Chondrocyte (in vitro differentiated cells): Measurements from ENCODE around the gene EPN1. TPM values are rescaled to one million over a fixed set of nuclear protein-coding genes. Genes with fewer than 3 reads are reported as not detected.
"Not testable (repeated sequence)": the region's sequence is repeated elsewhere in the genome, so short reads cannot be mapped to it uniquely, and the experiment has no call there.

Experiments
- DNase-seq: peaks from one replicate; pipeline ENCODE4 v3.0.0; 2021; ENCODE audit warnings: mixed read lengths, low spot score
- H3K27ac Mint-ChIP-seq: one replicate; pipeline ENCODE4 v1.8.0; 2021; ENCODE audit warnings: mild to moderate bottlenecking, moderate library complexity, mixed read lengths; ENCODE audit not compliant: unreplicated experiment
- H3K27me3 Mint-ChIP-seq: 2 replicates; pipeline ENCODE4 v1.8.0; 2021; ENCODE audit warnings: low read depth, mixed read lengths
- H3K36me3 Mint-ChIP-seq: 2 replicates; pipeline ENCODE4 v1.8.0; 2021; ENCODE audit warnings: low read depth, mixed read lengths
- H3K4me1 Mint-ChIP-seq: 2 replicates; pipeline ENCODE4 v1.8.0; 2021; ENCODE audit warnings: low read depth, mild to moderate bottlenecking, mixed read lengths
- H3K4me3 Mint-ChIP-seq: one replicate; pipeline ENCODE4 v1.8.0; 2021; ENCODE audit warnings: mild to moderate bottlenecking, moderate library complexity, mixed read lengths; ENCODE audit not compliant: unreplicated experiment
- H3K9me3 Mint-ChIP-seq: 2 replicates; pipeline ENCODE4 v1.8.0; 2021; ENCODE audit warnings: low read depth, mixed read lengths
- total RNA-seq: library from RNA; stranded (reverse); gene quantifications from 3 replicates; pipeline ENCODE4 v1.2.1, GENCODE V29; 2021
- TF ChIP-seq, protein P1 (sequence below): fragments of 200-600 bp; sonication (generic); IDR thresholded peaks from 2 replicates; pipeline ENCODE4 v1.5.0; 2021; ENCODE audit warnings: antibody characterized with exemption, mild to moderate bottlenecking, moderate library complexity

The EPN1 gene
- total RNA-seq, 1 donor from 2014 or later: 124 TPM

DNA sequence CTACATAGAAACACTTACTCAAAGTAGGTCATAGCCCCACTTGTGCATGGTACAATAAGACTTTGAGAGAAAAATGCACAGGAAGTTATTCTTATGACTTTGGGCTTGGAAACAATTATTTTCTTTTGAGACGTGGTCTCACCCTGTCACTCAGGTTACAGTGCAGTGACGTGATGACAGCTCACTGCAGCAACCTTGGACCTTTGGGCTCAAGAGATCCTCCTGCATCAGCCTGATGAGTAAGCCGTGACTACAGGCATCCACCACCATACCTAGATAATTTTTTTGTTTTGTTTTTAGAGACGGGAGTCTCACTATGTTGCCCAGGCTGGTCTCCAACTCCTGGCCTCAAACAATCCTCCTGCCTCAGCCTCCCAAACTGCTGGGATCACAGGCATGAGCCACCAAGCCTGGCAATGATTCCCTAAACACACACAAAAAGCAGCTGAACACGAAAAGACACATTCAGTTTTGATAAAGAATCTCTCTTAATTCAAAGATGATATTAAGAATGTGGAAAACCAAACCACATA, 45.3 kb downstream of the EPN1 start:
- TF ChIP-seq, protein P1, sequence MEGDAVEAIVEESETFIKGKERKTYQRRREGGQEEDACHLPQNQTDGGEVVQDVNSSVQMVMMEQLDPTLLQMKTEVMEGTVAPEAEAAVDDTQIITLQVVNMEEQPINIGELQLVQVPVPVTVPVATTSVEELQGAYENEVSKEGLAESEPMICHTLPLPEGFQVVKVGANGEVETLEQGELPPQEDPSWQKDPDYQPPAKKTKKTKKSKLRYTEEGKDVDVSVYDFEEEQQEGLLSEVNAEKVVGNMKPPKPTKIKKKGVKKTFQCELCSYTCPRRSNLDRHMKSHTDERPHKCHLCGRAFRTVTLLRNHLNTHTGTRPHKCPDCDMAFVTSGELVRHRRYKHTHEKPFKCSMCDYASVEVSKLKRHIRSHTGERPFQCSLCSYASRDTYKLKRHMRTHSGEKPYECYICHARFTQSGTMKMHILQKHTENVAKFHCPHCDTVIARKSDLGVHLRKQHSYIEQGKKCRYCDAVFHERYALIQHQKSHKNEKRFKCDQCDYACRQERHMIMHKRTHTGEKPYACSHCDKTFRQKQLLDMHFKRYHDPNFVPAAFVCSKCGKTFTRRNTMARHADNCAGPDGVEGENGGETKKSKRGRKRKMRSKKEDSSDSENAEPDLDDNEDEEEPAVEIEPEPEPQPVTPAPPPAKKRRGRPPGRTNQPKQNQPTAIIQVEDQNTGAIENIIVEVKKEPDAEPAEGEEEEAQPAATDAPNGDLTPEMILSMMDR: no peak
- DNase-seq: no peak
- peaks cover 26% of the 10 kb centered on the region for H3K9me3 Mint-ChIP-seq
- no peak overlapping the region for H3K4me3 Mint-ChIP-seq
- peaks cover 4% of the 10 kb centered on the region for H3K27me3 Mint-ChIP-seq
- H3K36me3 Mint-ChIP-seq: no peaks in the 10 kb centered on the region
- peaks cover 7% of the 10 kb centered on the region for H3K4me1 Mint-ChIP-seq
- no peak overlapping the region for H3K27ac Mint-ChIP-seq

DNA sequence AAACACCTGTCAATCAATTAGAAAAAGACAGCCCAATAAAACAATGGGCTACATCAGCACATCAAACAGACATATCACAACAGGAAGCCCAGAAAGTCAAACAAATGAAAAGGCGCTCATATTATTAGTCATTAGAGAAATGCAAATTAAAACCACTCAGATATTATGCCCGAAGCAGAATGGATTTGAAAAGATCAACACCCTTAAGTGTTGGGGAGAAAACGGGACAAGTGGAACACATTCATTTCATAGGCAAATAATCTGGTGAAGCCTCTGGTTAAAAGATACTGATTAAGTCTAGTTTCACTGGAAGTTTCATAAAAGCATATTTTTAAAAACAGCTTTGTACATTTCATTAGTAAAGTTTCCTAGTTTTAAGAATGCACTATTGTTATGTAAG, 45.8 kb downstream of the EPN1 start:
- no peak for DNase-seq
- Mint-ChIP-seq H3K9me3 (peaks cover 26% of the 10 kb centered on the region), H3K36me3 (no peaks in the 10 kb centered on the region), H3K4me3 (no peak overlapping the region), H3K4me1 (peaks cover 7% of the 10 kb centered on the region), H3K27ac (no peak overlapping the region), H3K27me3 (peaks cover 4% of the 10 kb centered on the region)
- TF ChIP-seq, protein P1: no peak

DNA sequence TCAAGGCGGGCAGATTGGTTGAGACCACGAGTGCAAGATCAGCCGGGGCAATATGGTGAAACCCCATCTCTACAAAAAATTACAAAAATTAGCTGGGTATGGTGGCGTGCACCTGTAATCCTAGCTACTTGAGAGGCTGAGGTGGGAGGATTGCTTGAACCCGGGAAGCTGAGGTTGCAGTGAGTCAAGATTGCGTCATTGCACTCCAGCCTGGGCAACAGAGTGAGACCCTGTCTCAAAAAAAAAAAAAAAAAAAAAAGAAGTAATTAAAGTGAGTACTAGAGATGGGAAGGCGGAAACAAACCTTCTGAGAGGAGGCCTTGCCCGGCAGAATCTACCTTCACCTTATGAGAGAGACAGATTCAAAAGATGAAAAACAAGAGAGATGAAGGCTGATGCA, 48.5 kb downstream of the EPN1 start:
- TF ChIP-seq, protein P1: no peak
- H3K4me1 Mint-ChIP-seq: peaks cover 7% of the 10 kb centered on the region
- H3K27me3 Mint-ChIP-seq: peaks cover 7% of the 10 kb centered on the region

DNA sequence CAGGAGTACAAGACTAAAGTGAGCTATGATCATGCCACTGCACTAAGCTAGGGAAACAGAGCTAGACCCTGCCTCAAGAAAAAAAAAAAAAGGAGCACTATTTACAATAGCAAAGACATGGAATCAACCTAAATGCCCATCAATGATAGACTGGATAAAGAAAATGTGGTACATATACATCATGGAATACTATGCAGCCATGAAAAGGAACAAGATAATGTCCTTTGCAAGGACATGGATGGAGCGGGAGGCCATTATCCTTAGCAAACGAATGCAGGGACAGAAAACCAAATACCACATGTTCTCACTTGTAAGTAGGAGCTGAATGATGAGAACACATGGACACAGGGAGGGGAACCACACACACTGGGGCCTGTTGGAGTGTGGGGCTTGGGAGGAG, 55.4 kb downstream of the EPN1 start:
- not testable (repeated sequence) for H3K4me1 Mint-ChIP-seq, H3K27ac Mint-ChIP-seq
- H3K9me3 Mint-ChIP-seq: peaks cover 10% of the 10 kb centered on the region

More for the DNA sequence above, 48.5 kb downstream of the EPN1 start:
- H3K9me3 Mint-ChIP-seq: peaks cover 26% of the 10 kb centered on the region
- no peak overlapping the region for H3K27ac Mint-ChIP-seq
- H3K36me3 Mint-ChIP-seq: no peaks in the 10 kb centered on the region
- no peak overlapping the region for H3K4me3 Mint-ChIP-seq
- no peak for DNase-seq

DNA sequence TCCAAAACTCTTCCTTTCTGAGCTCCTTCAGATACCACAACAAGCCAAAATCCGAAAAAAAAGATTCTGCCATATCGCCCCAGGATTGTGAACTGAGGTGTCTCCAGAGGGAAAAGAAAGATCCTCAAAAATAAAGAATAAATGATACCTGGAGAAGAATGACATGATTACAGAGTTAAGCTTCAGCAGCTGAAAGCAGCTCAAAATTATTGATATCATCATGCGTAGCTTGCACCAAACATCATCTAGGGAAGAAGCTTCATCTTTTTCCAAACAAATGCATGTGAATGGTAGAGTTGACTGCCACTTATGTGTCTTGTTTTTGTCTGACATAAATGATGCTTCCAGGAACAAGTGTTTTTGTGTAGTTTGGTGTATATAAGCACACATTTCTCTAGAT, 63.3 kb downstream of the EPN1 start, which contains the start of gene NLRP9:
NLRP9 (minus strand) TSS at position 101 of the 400 bp plus-strand sequence; CDS start at position 73, 28 bp downstream.
- no peaks in the 10 kb centered on the region for H3K4me1 Mint-ChIP-seq
- TF ChIP-seq, protein P1: no peak
- H3K36me3 Mint-ChIP-seq: no peaks in the 10 kb centered on the region

More for the DNA sequence above, 55.4 kb downstream of the EPN1 start:
- DNase-seq, H3K4me3 Mint-ChIP-seq, H3K27me3 Mint-ChIP-seq, H3K36me3 Mint-ChIP-seq: not testable (repeated sequence)

DNA sequence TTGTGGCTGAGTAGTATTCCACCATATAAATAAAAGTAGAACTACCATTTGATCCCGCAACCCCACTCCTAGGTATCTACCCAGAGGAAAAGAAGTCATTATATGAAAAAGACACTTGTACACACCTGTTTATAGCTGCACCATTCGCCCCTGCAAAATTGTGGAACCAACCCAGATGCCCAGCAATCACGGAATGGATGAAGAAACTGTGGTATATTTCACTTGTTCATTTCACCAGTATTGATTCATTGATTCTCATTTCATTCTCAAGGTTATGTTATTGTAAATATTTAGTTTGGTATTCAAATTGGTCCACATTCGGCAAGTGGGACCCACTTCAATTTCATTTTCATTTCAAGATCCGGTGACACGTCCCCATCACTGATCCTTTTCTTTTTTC, 75.7 kb downstream of the EPN1 start:
- no peak overlapping the region for H3K27ac Mint-ChIP-seq

More for the DNA sequence above, 63.3 kb downstream of the EPN1 start, which contains the start of gene NLRP9:
- DNase-seq: no peak
- Mint-ChIP-seq H3K27me3 (no peaks in the 10 kb centered on the region), H3K27ac (no peak within 1 kb of the TSS), H3K4me3 (no peak within 1 kb of the TSS), H3K9me3 (peaks cover 8% of the 10 kb centered on the region)

More for the DNA sequence above, 75.7 kb downstream of the EPN1 start:
- no peak overlapping the region for H3K4me3 Mint-ChIP-seq
- DNase-seq: no peak
- no peaks in the 10 kb centered on the region for H3K27me3 Mint-ChIP-seq
- no peaks in the 10 kb centered on the region for H3K36me3 Mint-ChIP-seq
- H3K4me1 Mint-ChIP-seq: no peaks in the 10 kb centered on the region
- TF ChIP-seq, protein P1: no peak
- peaks cover 24% of the 10 kb centered on the region for H3K9me3 Mint-ChIP-seq
